Measurements from ENCODE around the gene PRCP. TPM values are rescaled to one million over a fixed set of nuclear protein-coding genes. Genes with fewer than 3 reads are reported as not detected.

The PRCP gene
- total RNA-seq, 1 experiment from 2014 or later = 53.9 TPM

DNA sequence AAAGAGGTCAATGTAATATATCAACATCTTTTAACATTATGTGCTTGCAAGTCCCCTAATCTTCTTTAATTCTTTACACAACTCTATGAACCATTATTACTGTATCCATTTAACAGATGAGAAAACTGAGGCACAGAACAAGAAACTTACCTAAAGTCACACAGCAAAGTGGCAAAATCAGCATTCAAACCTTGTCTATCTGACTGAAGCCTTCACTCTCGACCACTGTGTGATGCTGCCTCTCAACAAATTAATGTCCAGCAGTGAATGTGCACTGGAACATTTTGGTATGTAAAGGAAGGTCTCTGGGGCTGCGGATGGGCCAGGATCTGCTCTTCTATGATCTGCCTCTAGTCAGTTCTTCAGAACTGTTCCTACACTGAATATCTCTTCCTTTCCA, 42.1 kb downstream of the PRCP start (continued):
- TF ChIP-seq ZNF396 (CRISPR knock-in tag; IDR thresholded peaks at IDR 0.05; ENCODE audit: borderline replicate concordance) = no peak
- TF ChIP-seq IRF2 (CRISPR knock-in tag; IDR thresholded peaks at IDR 0.05; ENCODE audit: borderline replicate concordance, low read depth) = no peak
- TF ChIP-seq, protein P1, sequence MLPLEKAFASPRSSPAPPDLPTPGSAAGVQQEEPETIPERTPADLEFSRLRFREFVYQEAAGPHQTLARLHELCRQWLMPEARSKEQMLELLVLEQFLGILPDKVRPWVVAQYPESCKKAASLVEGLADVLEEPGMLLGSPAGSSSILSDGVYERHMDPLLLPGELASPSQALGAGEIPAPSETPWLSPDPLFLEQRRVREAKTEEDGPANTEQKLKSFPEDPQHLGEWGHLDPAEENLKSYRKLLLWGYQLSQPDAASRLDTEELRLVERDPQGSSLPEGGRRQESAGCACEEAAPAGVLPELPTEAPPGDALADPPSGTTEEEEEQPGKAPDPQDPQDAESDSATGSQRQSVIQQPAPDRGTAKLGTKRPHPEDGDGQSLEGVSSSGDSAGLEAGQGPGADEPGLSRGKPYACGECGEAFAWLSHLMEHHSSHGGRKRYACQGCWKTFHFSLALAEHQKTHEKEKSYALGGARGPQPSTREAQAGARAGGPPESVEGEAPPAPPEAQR (CRISPR knock-in tag; IDR thresholded peaks at IDR 0.05) = no peak

DNA sequence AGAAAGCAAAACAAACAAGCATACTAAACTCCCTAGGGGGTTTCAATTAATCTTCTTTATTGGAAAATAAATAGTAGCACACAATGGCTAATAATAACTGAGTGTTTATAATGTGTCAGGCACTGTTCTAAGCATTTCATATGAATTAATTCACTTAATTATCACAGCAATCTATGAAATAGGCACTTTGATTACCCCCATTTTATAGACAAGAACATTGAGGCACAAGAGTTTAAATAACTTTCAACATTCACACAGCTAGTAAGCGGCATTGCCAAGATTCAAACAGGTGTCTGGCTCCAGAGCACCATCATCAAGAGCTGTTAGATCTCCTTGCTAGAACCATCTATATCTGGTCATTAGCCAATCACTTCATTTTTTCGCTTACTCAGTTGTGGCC, 43.1 kb downstream of the PRCP start:
- Mint-ChIP-seq H3K27ac (no peak overlapping the region), H3K9me3 (peaks cover 4% of the 10 kb centered on the region), H3K27me3 (ENCODE audit: low read depth) (no peaks in the 10 kb centered on the region), H3K4me3 (no peak overlapping the region), H3K36me3 (no peaks in the 10 kb centered on the region), H3K4me1 (no peaks in the 10 kb centered on the region)
- ATAC-seq (no peak), DNase-seq (ENCODE audit: low spot score) (no peak)
- ChIA-PET CTCF (interaction anchor here (1.4 to 1.5 kb wide), 3 partner anchors 10 to 125 kb away, joined by 3 to 8 read pairs (median 4); no protein-coding TSS in a partner anchor), POLR2A (no interaction called here)
- TF ChIP-seq ESRRA (CRISPR knock-in tag; IDR thresholded peaks at IDR 0.05; ENCODE audit: borderline replicate concordance) = no peak
- no peak for TF ChIP-seq IRF2 (CRISPR knock-in tag; IDR thresholded peaks at IDR 0.05; ENCODE audit: borderline replicate concordance, low read depth)
- TF ChIP-seq, protein P2, sequence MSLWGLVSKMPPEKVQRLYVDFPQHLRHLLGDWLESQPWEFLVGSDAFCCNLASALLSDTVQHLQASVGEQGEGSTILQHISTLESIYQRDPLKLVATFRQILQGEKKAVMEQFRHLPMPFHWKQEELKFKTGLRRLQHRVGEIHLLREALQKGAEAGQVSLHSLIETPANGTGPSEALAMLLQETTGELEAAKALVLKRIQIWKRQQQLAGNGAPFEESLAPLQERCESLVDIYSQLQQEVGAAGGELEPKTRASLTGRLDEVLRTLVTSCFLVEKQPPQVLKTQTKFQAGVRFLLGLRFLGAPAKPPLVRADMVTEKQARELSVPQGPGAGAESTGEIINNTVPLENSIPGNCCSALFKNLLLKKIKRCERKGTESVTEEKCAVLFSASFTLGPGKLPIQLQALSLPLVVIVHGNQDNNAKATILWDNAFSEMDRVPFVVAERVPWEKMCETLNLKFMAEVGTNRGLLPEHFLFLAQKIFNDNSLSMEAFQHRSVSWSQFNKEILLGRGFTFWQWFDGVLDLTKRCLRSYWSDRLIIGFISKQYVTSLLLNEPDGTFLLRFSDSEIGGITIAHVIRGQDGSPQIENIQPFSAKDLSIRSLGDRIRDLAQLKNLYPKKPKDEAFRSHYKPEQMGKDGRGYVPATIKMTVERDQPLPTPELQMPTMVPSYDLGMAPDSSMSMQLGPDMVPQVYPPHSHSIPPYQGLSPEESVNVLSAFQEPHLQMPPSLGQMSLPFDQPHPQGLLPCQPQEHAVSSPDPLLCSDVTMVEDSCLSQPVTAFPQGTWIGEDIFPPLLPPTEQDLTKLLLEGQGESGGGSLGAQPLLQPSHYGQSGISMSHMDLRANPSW (CRISPR knock-in tag; conservative IDR thresholded peaks at IDR 0.05; ENCODE audit: low read depth) = no peak
- TF ChIP-seq ZNF219 (CRISPR knock-in tag; IDR thresholded peaks at IDR 0.05; ENCODE audit: borderline replicate concordance) = no peak
- no peak for TF ChIP-seq OVOL2 (CRISPR knock-in tag; IDR thresholded peaks at IDR 0.05; ENCODE audit: borderline replicate concordance)
- no peak for TF ChIP-seq TP53 (CRISPR knock-in tag; IDR thresholded peaks at IDR 0.05)
- no peak for TF ChIP-seq ZNF138 (CRISPR knock-in tag; conservative IDR thresholded peaks at IDR 0.05)
- TF ChIP-seq, protein P3, sequence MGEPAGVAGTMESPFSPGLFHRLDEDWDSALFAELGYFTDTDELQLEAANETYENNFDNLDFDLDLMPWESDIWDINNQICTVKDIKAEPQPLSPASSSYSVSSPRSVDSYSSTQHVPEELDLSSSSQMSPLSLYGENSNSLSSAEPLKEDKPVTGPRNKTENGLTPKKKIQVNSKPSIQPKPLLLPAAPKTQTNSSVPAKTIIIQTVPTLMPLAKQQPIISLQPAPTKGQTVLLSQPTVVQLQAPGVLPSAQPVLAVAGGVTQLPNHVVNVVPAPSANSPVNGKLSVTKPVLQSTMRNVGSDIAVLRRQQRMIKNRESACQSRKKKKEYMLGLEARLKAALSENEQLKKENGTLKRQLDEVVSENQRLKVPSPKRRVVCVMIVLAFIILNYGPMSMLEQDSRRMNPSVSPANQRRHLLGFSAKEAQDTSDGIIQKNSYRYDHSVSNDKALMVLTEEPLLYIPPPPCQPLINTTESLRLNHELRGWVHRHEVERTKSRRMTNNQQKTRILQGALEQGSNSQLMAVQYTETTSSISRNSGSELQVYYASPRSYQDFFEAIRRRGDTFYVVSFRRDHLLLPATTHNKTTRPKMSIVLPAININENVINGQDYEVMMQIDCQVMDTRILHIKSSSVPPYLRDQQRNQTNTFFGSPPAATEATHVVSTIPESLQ (CRISPR knock-in tag; IDR thresholded peaks at IDR 0.05) = no peak
- no peak for TF ChIP-seq FOXK1 (CRISPR knock-in tag; IDR thresholded peaks at IDR 0.05)
- TF ChIP-seq SMAD3 (CRISPR knock-in tag; IDR thresholded peaks at IDR 0.05; ENCODE audit: borderline replicate concordance) = no peak
- TF ChIP-seq, protein P4, sequence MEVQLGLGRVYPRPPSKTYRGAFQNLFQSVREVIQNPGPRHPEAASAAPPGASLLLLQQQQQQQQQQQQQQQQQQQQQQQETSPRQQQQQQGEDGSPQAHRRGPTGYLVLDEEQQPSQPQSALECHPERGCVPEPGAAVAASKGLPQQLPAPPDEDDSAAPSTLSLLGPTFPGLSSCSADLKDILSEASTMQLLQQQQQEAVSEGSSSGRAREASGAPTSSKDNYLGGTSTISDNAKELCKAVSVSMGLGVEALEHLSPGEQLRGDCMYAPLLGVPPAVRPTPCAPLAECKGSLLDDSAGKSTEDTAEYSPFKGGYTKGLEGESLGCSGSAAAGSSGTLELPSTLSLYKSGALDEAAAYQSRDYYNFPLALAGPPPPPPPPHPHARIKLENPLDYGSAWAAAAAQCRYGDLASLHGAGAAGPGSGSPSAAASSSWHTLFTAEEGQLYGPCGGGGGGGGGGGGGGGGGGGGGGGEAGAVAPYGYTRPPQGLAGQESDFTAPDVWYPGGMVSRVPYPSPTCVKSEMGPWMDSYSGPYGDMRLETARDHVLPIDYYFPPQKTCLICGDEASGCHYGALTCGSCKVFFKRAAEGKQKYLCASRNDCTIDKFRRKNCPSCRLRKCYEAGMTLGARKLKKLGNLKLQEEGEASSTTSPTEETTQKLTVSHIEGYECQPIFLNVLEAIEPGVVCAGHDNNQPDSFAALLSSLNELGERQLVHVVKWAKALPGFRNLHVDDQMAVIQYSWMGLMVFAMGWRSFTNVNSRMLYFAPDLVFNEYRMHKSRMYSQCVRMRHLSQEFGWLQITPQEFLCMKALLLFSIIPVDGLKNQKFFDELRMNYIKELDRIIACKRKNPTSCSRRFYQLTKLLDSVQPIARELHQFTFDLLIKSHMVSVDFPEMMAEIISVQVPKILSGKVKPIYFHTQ (CRISPR knock-in tag; IDR thresholded peaks at IDR 0.05) = no peak
- no peak for TF ChIP-seq SOX15 (CRISPR knock-in tag; IDR thresholded peaks at IDR 0.05)
- no peak for TF ChIP-seq SMAD4 (CRISPR knock-in tag; IDR thresholded peaks at IDR 0.05)
- TF ChIP-seq, protein P5, sequence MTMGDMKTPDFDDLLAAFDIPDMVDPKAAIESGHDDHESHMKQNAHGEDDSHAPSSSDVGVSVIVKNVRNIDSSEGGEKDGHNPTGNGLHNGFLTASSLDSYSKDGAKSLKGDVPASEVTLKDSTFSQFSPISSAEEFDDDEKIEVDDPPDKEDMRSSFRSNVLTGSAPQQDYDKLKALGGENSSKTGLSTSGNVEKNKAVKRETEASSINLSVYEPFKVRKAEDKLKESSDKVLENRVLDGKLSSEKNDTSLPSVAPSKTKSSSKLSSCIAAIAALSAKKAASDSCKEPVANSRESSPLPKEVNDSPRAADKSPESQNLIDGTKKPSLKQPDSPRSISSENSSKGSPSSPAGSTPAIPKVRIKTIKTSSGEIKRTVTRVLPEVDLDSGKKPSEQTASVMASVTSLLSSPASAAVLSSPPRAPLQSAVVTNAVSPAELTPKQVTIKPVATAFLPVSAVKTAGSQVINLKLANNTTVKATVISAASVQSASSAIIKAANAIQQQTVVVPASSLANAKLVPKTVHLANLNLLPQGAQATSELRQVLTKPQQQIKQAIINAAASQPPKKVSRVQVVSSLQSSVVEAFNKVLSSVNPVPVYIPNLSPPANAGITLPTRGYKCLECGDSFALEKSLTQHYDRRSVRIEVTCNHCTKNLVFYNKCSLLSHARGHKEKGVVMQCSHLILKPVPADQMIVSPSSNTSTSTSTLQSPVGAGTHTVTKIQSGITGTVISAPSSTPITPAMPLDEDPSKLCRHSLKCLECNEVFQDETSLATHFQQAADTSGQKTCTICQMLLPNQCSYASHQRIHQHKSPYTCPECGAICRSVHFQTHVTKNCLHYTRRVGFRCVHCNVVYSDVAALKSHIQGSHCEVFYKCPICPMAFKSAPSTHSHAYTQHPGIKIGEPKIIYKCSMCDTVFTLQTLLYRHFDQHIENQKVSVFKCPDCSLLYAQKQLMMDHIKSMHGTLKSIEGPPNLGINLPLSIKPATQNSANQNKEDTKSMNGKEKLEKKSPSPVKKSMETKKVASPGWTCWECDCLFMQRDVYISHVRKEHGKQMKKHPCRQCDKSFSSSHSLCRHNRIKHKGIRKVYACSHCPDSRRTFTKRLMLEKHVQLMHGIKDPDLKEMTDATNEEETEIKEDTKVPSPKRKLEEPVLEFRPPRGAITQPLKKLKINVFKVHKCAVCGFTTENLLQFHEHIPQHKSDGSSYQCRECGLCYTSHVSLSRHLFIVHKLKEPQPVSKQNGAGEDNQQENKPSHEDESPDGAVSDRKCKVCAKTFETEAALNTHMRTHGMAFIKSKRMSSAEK (CRISPR knock-in tag; IDR thresholded peaks at IDR 0.05; ENCODE audit: borderline replicate concordance) = no peak
- TF ChIP-seq CREM (CRISPR knock-in tag; IDR thresholded peaks at IDR 0.05) = no peak
- TF ChIP-seq CBFB (CRISPR knock-in tag; IDR thresholded peaks at IDR 0.05; ENCODE audit: low read depth) = no peak
- no peak for TF ChIP-seq FOXP1 (CRISPR knock-in tag; IDR thresholded peaks at IDR 0.05; ENCODE audit: borderline replicate concordance)
